H1 (cell line): ENCODE measurements around the gene OBSCN. TPM values are rescaled to one million over a fixed set of nuclear protein-coding genes. Genes with fewer than 3 reads are reported as not detected.

ENCODE experiments used
- CTCF ChIA-PET: fragments of 300-600 bp; sonication (Branson Sonifier 250); formaldehyde crosslinking; loops from one replicate; lab custom pipeline; 2021; ENCODE audit not compliant: partially characterized antibody; lab: Charles Lee
- POLR2A ChIA-PET: fragments of 300-600 bp; sonication (Branson Sonifier 250); formaldehyde crosslinking; loops from one replicate; lab custom pipeline; 2021; ENCODE audit warnings: inconsistent platforms; ENCODE audit not compliant: partially characterized antibody; lab: Charles Lee
- DNase-seq, 2 experiments: peaks; one replicate each; pipeline versions ENCODE4 v3.0.0 to v3.0.0-alpha.2; 2010 to 2022; ENCODE audit warnings: low spot score in 2 of 2, low read depth in 1 of 2, mixed read lengths in 1 of 2
- FAIRE-seq: peaks from 2 replicates; lab custom pipeline; 2011; peaks lifted over from hg19 to GRCh38; lab: Jason Lieb, UNC
- H2AFZ ChIP-seq: 2 replicates; pipeline ENCODE4 v1.8.1; 2012; ENCODE audit warnings: low read length, inconsistent platforms
- H2AK5ac ChIP-seq: 2 replicates; pipeline ENCODE4 v1.6.1; 2013; ENCODE audit warnings: low read depth, low read length
- H2BK120ac ChIP-seq: replicated peaks from 2 replicates; pipeline ENCODE3; 2013; ENCODE audit warnings: low read depth, low read length, inconsistent platforms
- H2BK12ac ChIP-seq: 2 replicates; pipeline ENCODE4 v1.6.1; 2013; ENCODE audit warnings: low read depth, low read length
- H2BK15ac ChIP-seq: 2 replicates; pipeline ENCODE4 v1.6.1; 2013; ENCODE audit warnings: low read length
- H2BK20ac ChIP-seq: 2 replicates; pipeline ENCODE4 v1.6.1; 2013; ENCODE audit warnings: low read length
- H2BK5ac ChIP-seq: 2 replicates; pipeline ENCODE4 v1.6.1; 2013; ENCODE audit warnings: low read depth, low read length
- H3K14ac ChIP-seq: 2 replicates; pipeline ENCODE4 v1.6.1; 2013; ENCODE audit warnings: inconsistent platforms; ENCODE audit not compliant: insufficient read length
- H3K18ac ChIP-seq: 2 replicates; pipeline ENCODE4 v1.6.1; 2013; ENCODE audit warnings: low read length; ENCODE audit errors: extremely low read depth
- H3K23ac ChIP-seq: 2 replicates; pipeline ENCODE4 v1.6.1; 2013; ENCODE audit warnings: inconsistent platforms; ENCODE audit not compliant: insufficient read length
- H3K23me2 ChIP-seq: 2 replicates; pipeline ENCODE4 v1.6.1; 2013; ENCODE audit warnings: low read depth, low read length
- H3K27ac ChIP-seq: 2 replicates; pipeline ENCODE4 v1.6.1; 2011; ENCODE audit warnings: low read depth, low read length, inconsistent platforms
- H3K27me3 ChIP-seq, 4 experiments: replicated peaks in 1 of 4; 1 replicate in 1 of 4; 2 replicates in 3 of 4; pipeline versions ENCODE4 v1.6.1 to v1.8.1; 2011 to 2013; ENCODE audit warnings: low read length in 3 of 4, mild to moderate bottlenecking in 3 of 4, inconsistent platforms in 2 of 4, mixed read lengths in 2 of 4, moderate library complexity in 1 of 4; ENCODE audit not compliant: control insufficient read depth in 3 of 4, insufficient read depth in 3 of 4; ENCODE audit errors: extremely low read depth in 1 of 4
- H3K36me3 ChIP-seq, 4 experiments: 2 replicates each; pipeline versions ENCODE4 v1.6.1 to v1.8.1; 2011 to 2013; ENCODE audit warnings: mild to moderate bottlenecking in 4 of 4, low read length in 3 of 4, moderate library complexity in 2 of 4, control low read depth in 1 of 4, inconsistent platforms in 1 of 4; ENCODE audit not compliant: insufficient read depth in 4 of 4, control insufficient read depth in 2 of 4
- H3K4ac ChIP-seq: replicated peaks from 2 replicates; pipeline ENCODE3; 2013; ENCODE audit warnings: low read length, low read depth, mixed read lengths, inconsistent platforms; ENCODE audit not compliant: insufficient read length
- H3K4me1 ChIP-seq, 4 experiments: replicated peaks in 1 of 4; 1 replicate in 1 of 4; 2 replicates in 3 of 4; pipeline versions ENCODE4 v1.6.1 to v1.8.1; 2011 to 2013; ENCODE audit warnings: low read length in 3 of 4, inconsistent platforms in 2 of 4, mixed read lengths in 1 of 4; ENCODE audit not compliant: insufficient read depth in 4 of 4, control insufficient read depth in 3 of 4
- H3K4me2 ChIP-seq, 2 experiments: 2 replicates each; pipeline versions ENCODE4 v1.6.1 to v1.8.1; 2011 to 2013; ENCODE audit warnings: low read depth in 2 of 2, low read length in 2 of 2, control low read depth in 1 of 2, inconsistent platforms in 1 of 2, mild to moderate bottlenecking in 1 of 2; ENCODE audit not compliant: insufficient read depth in 1 of 2
- H3K4me3 ChIP-seq, 4 experiments: fragments of 200-600, 300-600 bp in 1 of 4; sonication (generic), shearing (Covaris generic), sonication (Bioruptor Twin) in 1 of 4; 2 replicates each; pipeline versions ENCODE4 v1.5.1 to v1.8.1; 2011 to 2016; ENCODE audit warnings: low read length in 4 of 4, low read depth in 3 of 4, control low read depth in 2 of 4, inconsistent platforms in 2 of 4, mild to moderate bottlenecking in 2 of 4, mixed read lengths in 1 of 4, moderate library complexity in 1 of 4; ENCODE audit not compliant: insufficient read depth in 2 of 4; ENCODE audit errors: extremely low read depth in 1 of 4
- H3K56ac ChIP-seq: replicated peaks from 2 replicates; pipeline ENCODE3; 2013; ENCODE audit warnings: low read depth, mild to moderate bottlenecking, mixed read lengths, low read length, inconsistent platforms; ENCODE audit not compliant: insufficient read length
- H3K79me1 ChIP-seq: 2 replicates; pipeline ENCODE4 v1.6.1; 2013; ENCODE audit warnings: low read depth, low read length, control low read depth
- H3K79me2 ChIP-seq, 2 experiments: 2 replicates each; pipeline versions ENCODE4 v1.6.1 to v1.8.1; 2012 to 2013; ENCODE audit warnings: low read length in 2 of 2, mild to moderate bottlenecking in 2 of 2, inconsistent platforms in 1 of 2; ENCODE audit not compliant: insufficient read depth in 2 of 2, control insufficient read depth in 1 of 2
- H3K9ac ChIP-seq, 4 experiments: replicated peaks in 1 of 4; 1 replicate in 1 of 4; 2 replicates in 3 of 4; pipeline versions ENCODE4 v1.6.1 to v1.8.1; 2011 to 2013; ENCODE audit warnings: low read depth in 3 of 4, low read length in 3 of 4, control low read depth in 2 of 4, mild to moderate bottlenecking in 2 of 4, moderate library complexity in 2 of 4, inconsistent platforms in 1 of 4; ENCODE audit errors: extremely low read depth in 1 of 4
- H3K9me3 ChIP-seq, 2 experiments: 2 replicates each; pipeline versions ENCODE4 v1.6.1 to v1.8.1; 2012 to 2013; ENCODE audit warnings: mild to moderate bottlenecking in 2 of 2, moderate library complexity in 2 of 2, control low read depth in 1 of 2, inconsistent platforms in 1 of 2, low read depth in 1 of 2, low read length in 1 of 2, mixed read lengths in 1 of 2; ENCODE audit not compliant: insufficient read depth in 2 of 2
- H4K20me1 ChIP-seq, 2 experiments: replicated peaks in 1 of 2; 2 replicates each; pipeline versions ENCODE3 to v1.8.1; 2011 to 2013; ENCODE audit warnings: inconsistent platforms in 2 of 2, low read length in 2 of 2, mild to moderate bottlenecking in 1 of 2; ENCODE audit not compliant: insufficient read depth in 2 of 2, control insufficient read depth in 1 of 2
- H4K5ac ChIP-seq: 2 replicates; pipeline ENCODE4 v1.6.1; 2013; ENCODE audit warnings: low read length, low read depth, mixed read lengths, inconsistent platforms; ENCODE audit not compliant: insufficient read length
- H4K8ac ChIP-seq: 2 replicates; pipeline ENCODE4 v1.8.0; 2013; ENCODE audit warnings: mild to moderate bottlenecking, moderate library complexity, low read length, inconsistent platforms; ENCODE audit not compliant: insufficient read depth; ENCODE audit errors: extremely low read depth
- H4K91ac ChIP-seq: replicated peaks from 2 replicates; pipeline ENCODE3; 2013; ENCODE audit warnings: low read length, mixed read lengths, inconsistent platforms; ENCODE audit not compliant: insufficient read length
- CEBPB ChIP-seq: IDR thresholded peaks from 2 replicates; pipeline ENCODE4 v1.6.1; 2012; ENCODE audit warnings: low read depth, low read length
- CHD1 ChIP-seq: IDR thresholded peaks from 2 replicates; pipeline ENCODE4 v1.6.1; 2012; ENCODE audit warnings: low read depth, low read length, improper control_type of control experiment
- CHD2 ChIP-seq: IDR thresholded peaks from 2 replicates; pipeline ENCODE4 v1.6.1; 2012; ENCODE audit warnings: low read length, improper control_type of control experiment
- CREB1 ChIP-seq: IDR thresholded peaks from 2 replicates; pipeline ENCODE4 v1.6.1; 2012; ENCODE audit warnings: inconsistent platforms
- GTF2F1 ChIP-seq: IDR thresholded peaks from 2 replicates; pipeline ENCODE4 v1.6.1; 2012; ENCODE audit warnings: low read depth, low read length, improper control_type of control experiment, borderline replicate concordance
- MAFK ChIP-seq: IDR thresholded peaks from 2 replicates; pipeline ENCODE4 v1.6.1; 2012; ENCODE audit warnings: low read depth, mild to moderate bottlenecking, improper control_type of control experiment, low read length
- PHF8 ChIP-seq: fragments of 200-600 bp; sonication (generic); conservative IDR thresholded peaks from 2 replicates; pipeline ENCODE4 v1.7.1; 2012; ENCODE audit warnings: low read depth, mild to moderate bottlenecking, inconsistent platforms, low read length, moderate library complexity
- RBBP5 ChIP-seq: IDR thresholded peaks from 2 replicates; pipeline ENCODE4 v1.7.1; 2012; ENCODE audit warnings: low read depth, mild to moderate bottlenecking, inconsistent platforms, low read length, moderate library complexity, borderline replicate concordance
- SIN3A ChIP-seq, 2 experiments: IDR thresholded peaks in 1 of 2; conservative IDR thresholded peaks in 1 of 2; 2 replicates each; pipeline ENCODE4 v1.6.1; 2011 to 2012; ENCODE audit warnings: low read length in 2 of 2, improper control_type of control experiment in 1 of 2, low read depth in 1 of 2, mild to moderate bottlenecking in 1 of 2
- SP4 ChIP-seq: IDR thresholded peaks from 2 replicates; pipeline ENCODE4 v1.6.1; 2012; ENCODE audit warnings: low read length, inconsistent platforms
- ZNF274 ChIP-seq: IDR thresholded peaks from 2 replicates; pipeline ENCODE4 v1.7.0; 2012; ENCODE audit warnings: low read length, borderline replicate concordance; ENCODE audit errors: extremely low read depth
- WGBS, 2 experiments: shearing (Covaris generic) in 1 of 2; methylation state at CpG; one replicate each; pipeline versions ENCODE4 v1.1.6 to v1.1.7; 2013 to 2015; ENCODE audit warnings: low lambda C conversion rate in 2 of 2, mixed read lengths in 2 of 2, inconsistent platforms in 1 of 2, low coverage in 1 of 2, missing lambda C conversion rate in 1 of 2; ENCODE audit not compliant: insufficient replicate concordance in 2 of 2, insufficient coverage in 1 of 2, insufficient read length in 1 of 2; ENCODE audit errors: extremely low coverage in 1 of 2, missing lambda C conversion rate in 1 of 2; 5-methylcytosine and 5-hydroxymethylcytosine counted together
- polyA plus RNA-seq, 7 experiments: library from polyadenylated mRNA; depleted of rRNA in 3 of 7; stranded (reverse) in 5 of 7; unstranded in 2 of 7; fragments of >200 nt in 5 of 7; fragments of 200-250 nt in 2 of 7; gene quantifications; 1 replicate in 5 of 7; 2 replicates in 1 of 7; 4 replicates in 1 of 7; pipeline versions ENCODE4 v1.2.1 to v1.2.3, GENCODE V29; 2011 to 2013; ENCODE audit warnings: missing spikeins in 2 of 7, mixed read lengths in 2 of 7
- total RNA-seq: library from RNA; stranded (reverse); fragmentation: NEBNext Ultra II Directional; extraction: Animal tissue kit (Norgen Biotek cat#: 25700); gene quantifications from 2 replicates; pipeline ENCODE4 v1.2.1, GENCODE V29; 2021
- TF ChIP-seq, protein P1 (sequence below): IDR thresholded peaks from 2 replicates; pipeline ENCODE4 v1.6.1; 2012; ENCODE audit warnings: inconsistent platforms

Gene OBSCN
- total and polyA plus RNA-seq, 2 of the 8 experiments (the other 6 are each of a cell fraction or from before 2014, with no cell fraction given) = 7.5 to 28.4 TPM

DNA sequence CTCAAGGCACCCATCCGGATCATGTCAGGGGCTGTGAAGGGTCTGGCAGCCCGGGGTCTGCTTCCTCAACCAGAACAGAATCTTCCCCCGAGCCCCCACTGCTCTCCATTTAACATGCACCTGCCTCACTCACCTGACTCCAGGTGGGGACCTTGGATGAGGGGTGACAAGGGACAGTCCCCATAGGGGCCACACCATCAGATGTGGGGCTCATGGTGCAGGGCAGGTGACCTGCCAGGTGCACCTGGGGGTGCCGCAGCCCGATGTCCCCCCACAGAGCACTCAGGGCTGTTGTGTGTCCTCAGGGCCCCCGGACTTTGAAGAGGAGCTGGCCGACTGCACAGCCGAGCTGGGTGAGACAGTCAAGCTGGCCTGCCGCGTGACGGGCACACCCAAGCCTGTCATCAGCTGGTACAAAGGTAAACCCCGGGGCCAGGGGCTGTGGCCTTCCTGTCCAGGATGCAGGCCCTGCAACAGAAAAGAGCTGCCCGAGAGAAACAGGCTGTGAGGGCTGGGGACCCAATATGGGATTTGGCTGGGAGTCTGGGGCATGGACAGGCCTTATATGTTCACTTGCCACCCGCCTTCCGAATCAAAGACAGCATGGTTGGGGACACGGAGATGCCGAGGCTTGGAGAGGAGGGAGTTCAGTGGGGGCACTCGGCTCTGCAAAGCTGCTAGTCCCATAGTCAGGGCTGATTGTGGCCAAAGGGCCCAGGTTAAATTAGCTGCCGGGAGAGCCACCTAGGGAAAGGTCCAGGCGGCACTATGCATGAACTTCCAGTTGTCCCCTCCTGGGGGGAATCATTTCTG is 134.2 kb downstream of the OBSCN start:
- H2BK5ac ChIP-seq = no peak overlapping the region
- peaks cover 0 to 7% (median 4%) of the 10 kb centered on the region in 4 experiments; a peak in 5 of 8 replicates for H3K36me3 ChIP-seq
- CTCF ChIA-PET = interaction anchor here (0.6 to 3.7 kb wide), 18 partner anchors 10 to 281 kb away, joined by 3 to 15 read pairs (median 3); no protein-coding TSS in a partner anchor
- DNase-seq (peak in 1 of 2 experiments; percentile 38), FAIRE-seq (no peak)
- POLR2A ChIA-PET = interaction anchor here (1.9 kb wide), 1 partner anchor 116 kb away, joined by 6 read pairs; a partner anchor contains a TSS
- no peak overlapping the region for H3K23ac ChIP-seq
- H3K79me2 ChIP-seq = no peaks in the 10 kb centered on the region
- WGBS, 2 experiments = 88% methylated on average over 20 of the region's 20 CpGs; no CpG with 5 or more reads in 1 of the 2 experiments
- H3K4me3 ChIP-seq = no peak overlapping the region
- no peak overlapping the region for H2AFZ ChIP-seq
- H3K79me1 ChIP-seq = no peaks in the 10 kb centered on the region
- H3K9ac ChIP-seq = no peak overlapping the region
- H2BK12ac ChIP-seq = no peak overlapping the region
- H4K91ac ChIP-seq = no peak overlapping the region
- H2BK15ac ChIP-seq = no peak overlapping the region
- H3K27ac ChIP-seq = no peak overlapping the region
- no peak overlapping the region for H2BK120ac ChIP-seq
- H2AK5ac ChIP-seq = no peak overlapping the region
- peaks cover 0 to 10% of the 10 kb centered on the region in 2 experiments for H4K20me1 ChIP-seq
- H3K56ac ChIP-seq = no peak overlapping the region
- no peak overlapping the region for H4K5ac ChIP-seq
- 0 out of 7 replicates have a peak, but pooled peaks cover 0 to 2% (median 0%) of the 10 kb centered on the region in 4 experiments for H3K27me3 ChIP-seq
- H4K8ac ChIP-seq = no peak overlapping the region
- H3K14ac ChIP-seq = no peak overlapping the region
- no peaks in the 10 kb centered on the region; a peak in 1 of 7 replicates for H3K4me1 ChIP-seq
- no peak overlapping the region for H3K4me2 ChIP-seq
- no peak overlapping the region for H2BK20ac ChIP-seq
- H3K4ac ChIP-seq = no peak overlapping the region
- no peaks in the 10 kb centered on the region for H3K23me2 ChIP-seq
- H3K18ac ChIP-seq = no peak overlapping the region
- H3K9me3 ChIP-seq = peaks cover 5 to 8% of the 10 kb centered on the region in 2 experiments
- TF ChIP-seq CREB1 (no peak), CEBPB (no peak), CHD1 (no peak), GTF2F1 (no peak), PHF8 (no peak), ZNF274 (no peak), SP4 (no peak), MAFK (no peak), RBBP5 (no peak), SIN3A (conservative IDR thresholded peaks at IDR 0.05 in 1 of 2, IDR thresholded peaks at IDR 0.05 in 1 of 2; ENCODE audit: low read depth in 1 of 2, low read length in 2 of 2) (no peak), CHD2 (no peak)
- TF ChIP-seq, protein P1, sequence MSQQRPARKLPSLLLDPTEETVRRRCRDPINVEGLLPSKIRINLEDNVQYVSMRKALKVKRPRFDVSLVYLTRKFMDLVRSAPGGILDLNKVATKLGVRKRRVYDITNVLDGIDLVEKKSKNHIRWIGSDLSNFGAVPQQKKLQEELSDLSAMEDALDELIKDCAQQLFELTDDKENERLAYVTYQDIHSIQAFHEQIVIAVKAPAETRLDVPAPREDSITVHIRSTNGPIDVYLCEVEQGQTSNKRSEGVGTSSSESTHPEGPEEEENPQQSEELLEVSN = no peak
